Calu3 (cell line): Measurements from ENCODE around the gene ING4. TPM values are rescaled to one million over a fixed set of nuclear protein-coding genes. Genes with fewer than 3 reads are reported as not detected.

Source experiments
- BruUV-seq: library from RNA; stranded (reverse); fragments of 400-500 nt; replicated peaks from 2 replicates; lab custom pipeline; 2021; lab: Mats Ljungman, UMichigan
- CTCF ChIA-PET: fragments of 300-600 bp; sonication (Branson Sonifier 250); formaldehyde crosslinking; loops from one replicate; lab custom pipeline; 2022; ENCODE audit warnings: antibody characterized with exemption; lab: Charles Lee
- DNase-seq: peaks from one replicate; pipeline ENCODE4 v3.0.0; 2022
- H3K27ac Mint-ChIP-seq: one replicate; pipeline ENCODE4 v1.8.0; 2022; ENCODE audit warnings: mixed read lengths; ENCODE audit not compliant: unreplicated experiment
- H3K27me3 Mint-ChIP-seq: one replicate; pipeline ENCODE4 v1.8.0; 2022; ENCODE audit warnings: mixed read lengths; ENCODE audit not compliant: unreplicated experiment
- H3K36me3 Mint-ChIP-seq: one replicate; pipeline ENCODE4 v1.8.0; 2022; ENCODE audit warnings: mild to moderate bottlenecking, moderate library complexity, mixed read lengths; ENCODE audit not compliant: insufficient read depth, unreplicated experiment
- H3K4me1 Mint-ChIP-seq: one replicate; pipeline ENCODE4 v1.8.0; 2022; ENCODE audit warnings: mild to moderate bottlenecking, low read depth, mixed read lengths; ENCODE audit not compliant: unreplicated experiment
- H3K4me3 Mint-ChIP-seq: one replicate; pipeline ENCODE4 v1.8.0; 2022; ENCODE audit warnings: mild to moderate bottlenecking, low read depth, moderate library complexity, mixed read lengths; ENCODE audit not compliant: unreplicated experiment
- H3K9me3 Mint-ChIP-seq: one replicate; pipeline ENCODE4 v1.8.0; 2022; ENCODE audit warnings: low read depth, mixed read lengths; ENCODE audit not compliant: unreplicated experiment
- intact Hi-C: fragments of 100-400 bp; cut with micrococcal nuclease; formaldehyde crosslinking; loops from one replicate; pipeline ENCODE4 v1.10.0; 2022; ENCODE audit not compliant: unreplicated experiment
- total RNA-seq: library from RNA; stranded (reverse); gene quantifications from 2 replicates; pipeline ENCODE4 v1.2.3, GENCODE V29; 2022
- TF ChIP-seq, protein P1 (sequence below): fragments of 200-600 bp; IDR thresholded peaks from one replicate; pipeline ENCODE4 v1.8.0; 2022; ENCODE audit warnings: antibody characterized with exemption; ENCODE audit not compliant: unreplicated experiment

Gene ING4
- total RNA-seq, 1 experiment from 2014 or later = 24.9 TPM

DNA sequence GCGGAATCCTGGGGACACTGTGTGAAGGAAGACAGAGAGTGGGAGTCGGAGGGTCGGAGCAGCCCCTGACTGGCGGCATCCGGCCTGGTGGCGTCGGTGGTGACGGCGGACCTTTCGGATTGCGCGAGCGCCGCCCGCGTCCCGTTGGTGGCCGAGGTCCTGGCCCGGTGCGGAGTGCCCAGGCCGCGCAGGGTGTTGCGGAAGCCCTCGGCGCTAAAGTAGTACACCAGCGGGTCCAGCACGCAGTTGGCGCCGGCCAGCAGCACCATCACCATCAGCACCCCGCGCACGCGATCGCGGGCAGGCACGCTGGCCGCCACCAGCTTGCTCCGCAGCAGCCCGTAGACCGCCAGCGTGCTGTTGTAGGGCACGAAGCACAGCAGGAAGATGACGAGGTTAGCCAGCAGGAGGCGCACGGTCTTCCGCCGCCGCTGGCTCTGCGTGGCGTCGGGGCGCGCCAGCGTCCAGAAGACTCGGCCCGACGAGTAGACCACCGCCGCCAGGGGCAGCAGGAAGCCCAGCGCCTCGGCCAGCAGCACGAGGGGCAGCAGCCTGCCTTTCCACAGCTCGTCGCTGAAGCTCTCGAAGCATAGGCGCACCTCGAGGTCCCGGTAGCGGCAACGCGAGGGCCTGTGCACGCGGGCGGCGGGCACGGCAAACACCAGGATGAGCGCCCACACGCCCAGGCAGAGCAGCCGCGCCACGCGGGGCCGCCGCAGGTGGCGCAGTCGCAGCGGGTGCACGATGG, 42.6 kb downstream of the ING4 start:
- no peaks in the 10 kb centered on the region for H3K9me3 Mint-ChIP-seq
- H3K36me3 Mint-ChIP-seq = no peaks in the 10 kb centered on the region
- TF ChIP-seq, protein P1, sequence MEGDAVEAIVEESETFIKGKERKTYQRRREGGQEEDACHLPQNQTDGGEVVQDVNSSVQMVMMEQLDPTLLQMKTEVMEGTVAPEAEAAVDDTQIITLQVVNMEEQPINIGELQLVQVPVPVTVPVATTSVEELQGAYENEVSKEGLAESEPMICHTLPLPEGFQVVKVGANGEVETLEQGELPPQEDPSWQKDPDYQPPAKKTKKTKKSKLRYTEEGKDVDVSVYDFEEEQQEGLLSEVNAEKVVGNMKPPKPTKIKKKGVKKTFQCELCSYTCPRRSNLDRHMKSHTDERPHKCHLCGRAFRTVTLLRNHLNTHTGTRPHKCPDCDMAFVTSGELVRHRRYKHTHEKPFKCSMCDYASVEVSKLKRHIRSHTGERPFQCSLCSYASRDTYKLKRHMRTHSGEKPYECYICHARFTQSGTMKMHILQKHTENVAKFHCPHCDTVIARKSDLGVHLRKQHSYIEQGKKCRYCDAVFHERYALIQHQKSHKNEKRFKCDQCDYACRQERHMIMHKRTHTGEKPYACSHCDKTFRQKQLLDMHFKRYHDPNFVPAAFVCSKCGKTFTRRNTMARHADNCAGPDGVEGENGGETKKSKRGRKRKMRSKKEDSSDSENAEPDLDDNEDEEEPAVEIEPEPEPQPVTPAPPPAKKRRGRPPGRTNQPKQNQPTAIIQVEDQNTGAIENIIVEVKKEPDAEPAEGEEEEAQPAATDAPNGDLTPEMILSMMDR = no peak
- CTCF ChIA-PET = no interaction called here
- H3K27ac Mint-ChIP-seq = no peak overlapping the region
- H3K4me1 Mint-ChIP-seq = no peaks in the 10 kb centered on the region
- no peak for DNase-seq
- no TSS peak for BruUV-seq
- H3K4me3 Mint-ChIP-seq = no peak overlapping the region
- intact Hi-C loops = no loop called here
- H3K27me3 Mint-ChIP-seq = no peaks in the 10 kb centered on the region

DNA sequence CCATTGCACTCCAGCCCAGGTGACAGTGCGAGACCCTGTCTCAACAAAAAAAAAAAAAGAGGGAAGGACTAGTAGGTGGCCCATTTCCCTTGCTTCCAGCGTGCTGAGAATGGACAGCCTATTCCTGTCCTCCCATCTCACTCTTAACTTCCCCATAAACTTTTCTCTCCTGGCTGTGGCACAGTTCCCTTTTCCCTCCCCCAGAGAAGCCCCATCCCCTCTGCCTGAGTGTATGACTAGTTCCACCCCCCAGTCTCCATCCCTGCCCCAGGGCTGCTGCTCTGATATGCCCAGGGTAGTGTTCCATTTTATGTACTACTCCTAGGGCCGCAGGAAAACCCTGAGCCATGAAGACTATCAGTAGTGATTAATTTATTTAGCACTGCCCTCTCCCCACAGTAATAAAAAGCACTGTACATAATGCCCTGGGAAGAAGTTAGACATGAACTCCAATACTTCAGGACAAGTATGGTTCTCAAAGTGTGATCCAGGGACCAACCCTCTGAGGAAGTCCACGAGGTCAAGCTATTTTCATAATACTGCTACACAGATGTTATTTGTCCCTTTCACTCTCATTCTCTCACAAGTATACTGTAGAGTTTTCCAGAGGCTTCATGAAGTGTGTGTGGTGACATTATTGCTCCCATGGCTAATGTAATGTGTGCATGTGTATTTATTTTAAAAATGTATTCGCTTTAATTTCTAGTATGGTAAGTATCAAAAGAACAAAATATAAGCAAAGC, 44.3 kb downstream of the ING4 start:
- no peak overlapping the region for H3K27ac Mint-ChIP-seq

DNA sequence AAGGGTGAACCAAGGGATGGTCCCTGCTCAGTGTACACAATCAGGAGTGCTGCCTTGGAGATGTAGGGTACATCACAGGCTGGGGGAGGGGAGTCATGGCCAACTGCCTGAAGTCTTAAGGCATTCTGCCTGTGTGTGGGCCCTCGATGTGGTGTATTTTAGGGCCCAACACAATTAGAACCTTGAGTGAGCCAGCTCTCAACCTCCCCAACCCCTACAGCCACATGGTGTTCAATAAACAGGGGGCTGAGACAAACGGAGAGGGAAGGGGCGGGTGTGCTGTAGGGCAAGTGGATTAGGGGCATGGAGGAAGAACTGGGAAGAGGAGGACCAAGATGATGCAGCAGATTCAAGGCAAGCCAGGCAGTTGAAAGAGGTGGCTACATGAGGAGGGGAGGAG, 47.1 kb downstream of the ING4 start:
- TF ChIP-seq, protein P1 = no peak
- Mint-ChIP-seq H3K27ac (no peak overlapping the region), H3K4me1 (peaks cover 25% of the 10 kb centered on the region), H3K9me3 (no peaks in the 10 kb centered on the region), H3K27me3 (no peaks in the 10 kb centered on the region), H3K36me3 (no peaks in the 10 kb centered on the region), H3K4me3 (no peak overlapping the region)
- BruUV-seq = no TSS peak
- no peak for DNase-seq
- intact Hi-C loops = loop anchor here (5.0 to 10.0 kb wide), 2 partner anchors 81 to 209 kb away; partner anchors contain the start of genes GPR162 and P3H3
- CTCF ChIA-PET = interaction anchor here (0.9 kb wide), 1 partner anchor 81 kb away, joined by 3 read pairs; no protein-coding TSS in a partner anchor

More for the DNA sequence above, 44.3 kb downstream of the ING4 start:
- Mint-ChIP-seq H3K4me1 (peaks cover 9% of the 10 kb centered on the region), H3K9me3 (no peaks in the 10 kb centered on the region), H3K4me3 (no peak overlapping the region), H3K27me3 (no peaks in the 10 kb centered on the region), H3K36me3 (no peaks in the 10 kb centered on the region)
- intact Hi-C loops = loop anchor here (5.0 to 10.0 kb wide), 2 partner anchors 79 to 206 kb away; partner anchors contain the start of genes GPR162 and P3H3
- DNase-seq = no peak
- TF ChIP-seq, protein P1 = no peak
- no TSS peak for BruUV-seq
- CTCF ChIA-PET = no interaction called here

DNA sequence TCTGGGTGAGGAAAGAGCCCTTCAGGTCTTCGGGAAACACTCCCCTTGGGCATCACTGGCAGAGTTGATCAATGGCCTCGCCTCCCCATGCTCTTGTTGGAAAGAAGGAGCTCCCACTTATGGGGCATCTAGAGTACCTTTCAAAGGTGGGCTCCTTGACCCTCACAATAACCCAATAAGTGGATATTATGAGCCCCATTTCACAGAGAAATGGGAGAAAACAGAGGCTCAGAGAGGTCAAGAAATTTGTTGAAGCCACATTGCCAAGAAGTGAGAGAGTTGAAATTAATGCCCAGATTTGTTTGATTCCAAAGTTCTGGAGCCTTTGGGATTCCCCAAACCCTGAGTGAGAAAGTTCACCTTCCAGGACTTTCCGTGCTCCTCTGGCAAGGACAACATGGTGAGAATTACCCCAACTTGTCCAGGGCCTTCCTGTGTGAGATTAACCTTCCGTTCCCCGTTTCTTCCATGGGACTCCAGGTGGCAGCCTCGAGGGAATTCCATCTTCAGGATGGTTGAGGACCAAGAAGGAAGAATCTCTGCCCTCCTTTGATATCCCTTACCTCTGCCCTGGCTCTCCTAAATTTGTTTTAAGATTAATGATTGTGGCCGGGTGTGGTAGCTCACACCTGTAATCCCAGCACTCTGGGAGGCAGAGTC, 48.3 kb downstream of the ING4 start:
- CTCF ChIA-PET = interaction anchor here (0.8 kb wide), 1 partner anchor 70 kb away, joined by 3 read pairs; no protein-coding TSS in a partner anchor
- TF ChIP-seq, protein P1 = no peak
- DNase-seq = no peak
- no peaks in the 10 kb centered on the region for H3K9me3 Mint-ChIP-seq
- H3K27me3 Mint-ChIP-seq = no peaks in the 10 kb centered on the region
- BruUV-seq = no TSS peak
- no peak overlapping the region for H3K4me3 Mint-ChIP-seq
- no peaks in the 10 kb centered on the region for H3K36me3 Mint-ChIP-seq
- peaks cover 25% of the 10 kb centered on the region for H3K4me1 Mint-ChIP-seq
- intact Hi-C loops = loop anchor here (5.0 to 10.0 kb wide), 2 partner anchors 83 to 210 kb away; partner anchors contain the start of genes GPR162 and P3H3
- H3K27ac Mint-ChIP-seq = peak overlapping the region; percentile 40
